GM19397 (cell line): ENCODE results near the gene IQSEC2.

ENCODE experiments used
- ATAC-seq: cut with Tn5 transposase; IDR thresholded peaks from one replicate; pipeline ENCODE4 v1.9.1; 2021; ENCODE audit warnings: mild to moderate bottlenecking, moderate library complexity; ENCODE audit not compliant: unreplicated experiment

IQSEC2 gene

GRCh38 chrX:53305996-53306937 is 24.9 kb upstream of the IQSEC2 start:
- ATAC-seq, result no peak

- ATAC-seq, result no peak
Measured at GRCh38 chrX:53305219-53305995, 24.0 kb upstream of the IQSEC2 start.

- ATAC-seq, result no peak
Measured at GRCh38 chrX:53303195-53303594, 21.8 kb upstream of the IQSEC2 start.

GRCh38 chrX:53300157-53300556 is 18.8 kb upstream of the IQSEC2 start:
- no peak for ATAC-seq

GRCh38 chrX:53294024-53294648 is 12.8 kb upstream of the IQSEC2 start:
- ATAC-seq, result no peak

- no peak for ATAC-seq
Measured at GRCh38 chrX:53291596-53291995, 10.2 kb upstream of the IQSEC2 start.

GRCh38 chrX:53290441-53291041 is 9.2 kb upstream of the IQSEC2 start:
- no peak for ATAC-seq

GRCh38 chrX:53288189-53288588 is 6.8 kb upstream of the IQSEC2 start:
- ATAC-seq, result no peak

GRCh38 chrX:53287493-53288138 is 6.2 kb upstream of the IQSEC2 start:
- no peak for ATAC-seq

GRCh38 chrX:53286171-53286570 is 4.8 kb upstream of the IQSEC2 start:
- ATAC-seq, result no peak

GRCh38 chrX:53285591-53285990 is 4.2 kb upstream of the IQSEC2 start:
- no peak for ATAC-seq

GRCh38 chrX:53284684-53285447 is 3.5 kb upstream of the IQSEC2 start:
- ATAC-seq, result no peak

GRCh38 chrX:53283567-53283966 is 2.2 kb upstream of the IQSEC2 start:
- ATAC-seq, result no peak

GRCh38 chrX:53283099-53283498 is 1.7 kb upstream of the IQSEC2 start:
- ATAC-seq, result no peak

- ATAC-seq, result no peak
Measured at GRCh38 chrX:53281963-53282695, 745 bp upstream of the IQSEC2 start.

- ATAC-seq, result no peak
Measured at GRCh38 chrX:53280331-53281320, 758 bp downstream of the IQSEC2 start.

- ATAC-seq, result no peak
Measured at GRCh38 chrX:53279296-53280237, 1.8 kb downstream of the IQSEC2 start.
